Measurements from ENCODE around the gene PPME1. TPM values are rescaled to one million over a fixed set of nuclear protein-coding genes. Genes with fewer than 3 reads are reported as not detected.

Gene PPME1
- total RNA-seq, 1 donor from 2014 or later = 55.7 TPM

- Histone ChIP-seq H3K4me2 (no peak overlapping the region), H3K4me1 (no peaks in the 10 kb centered on the region), H3K27me3 (no peaks in the 10 kb centered on the region), H3K79me2 (ENCODE audit: low read depth) (no peaks in the 10 kb centered on the region), H4K20me1 (ENCODE audit: low read depth) (no peaks in the 10 kb centered on the region), H3F3A (ENCODE audit: low read depth) (no peaks in the 10 kb centered on the region), H3K27ac (no peak overlapping the region), H3K9ac (no peak overlapping the region), H3K36me3 (no peaks in the 10 kb centered on the region), H3K9me3 (ENCODE audit: low read depth) (no peaks in the 10 kb centered on the region), H2AFZ (replicated peaks) (no peak overlapping the region), H3K4me3 (no peak overlapping the region)
- no peaks in the 10 kb centered on the region for H3K36me3 Mint-ChIP-seq
- TF ChIP-seq CTCF (IDR thresholded peaks at IDR 0.05) (no peak), EZH2 (IDR thresholded peaks at IDR 0.05) (no peak), EZH2phosphoT487 (IDR thresholded peaks at IDR 0.05) (no peak)
- no peaks in the 10 kb centered on the region for H3K4me1 Mint-ChIP-seq
- peaks cover 2% of the 10 kb centered on the region for H3K27me3 Mint-ChIP-seq (ENCODE audit: insufficient read depth, low read depth)
- no peak overlapping the region for H3K4me3 Mint-ChIP-seq
- no peaks in the 10 kb centered on the region for H3K9me3 Mint-ChIP-seq
- no peak for DNase-seq (ENCODE audit: low spot score)
- no peak overlapping the region for H3K27ac Mint-ChIP-seq
These were observed 91.6 kb downstream of the PPME1 start for GRCh38 chr11:74262725-74263124.

- no peaks in the 10 kb centered on the region for H3K36me3 Mint-ChIP-seq
- Histone ChIP-seq H3K9me3 (ENCODE audit: low read depth) (no peaks in the 10 kb centered on the region), H3K27me3 (no peaks in the 10 kb centered on the region), H3K27ac (no peak overlapping the region), H4K20me1 (ENCODE audit: low read depth) (no peaks in the 10 kb centered on the region), H3K4me1 (no peaks in the 10 kb centered on the region), H2AFZ (replicated peaks) (no peak overlapping the region), H3K79me2 (ENCODE audit: low read depth) (no peaks in the 10 kb centered on the region), H3K36me3 (no peaks in the 10 kb centered on the region), H3K4me3 (no peak overlapping the region), H3F3A (ENCODE audit: low read depth) (no peaks in the 10 kb centered on the region), H3K9ac (no peak overlapping the region), H3K4me2 (no peak overlapping the region)
- H3K9me3 Mint-ChIP-seq = no peaks in the 10 kb centered on the region
- peaks cover 2% of the 10 kb centered on the region for H3K27me3 Mint-ChIP-seq (ENCODE audit: insufficient read depth, low read depth)
- no peak overlapping the region for H3K27ac Mint-ChIP-seq
- no peak for DNase-seq (ENCODE audit: low spot score)
- H3K4me1 Mint-ChIP-seq = no peaks in the 10 kb centered on the region
- H3K4me3 Mint-ChIP-seq = no peak overlapping the region
- no peak for TF ChIP-seq CTCF (IDR thresholded peaks at IDR 0.05)
These were observed 94.2 kb downstream of the PPME1 start for GRCh38 chr11:74265256-74265655.

- H3K36me3 Mint-ChIP-seq = no peaks in the 10 kb centered on the region
These were observed 95.9 kb downstream of the PPME1 start for GRCh38 chr11:74267014-74267413.

More at GRCh38 chr11:74267014-74267413, 95.9 kb downstream of the PPME1 start:
- H3K9ac ChIP-seq = no peak overlapping the region
- Mint-ChIP-seq H3K4me3 (no peak overlapping the region), H3K27me3 (ENCODE audit: insufficient read depth, low read depth) (no peaks in the 10 kb centered on the region), H3K27ac (no peak overlapping the region), H3K9me3 (no peaks in the 10 kb centered on the region), H3K4me1 (no peaks in the 10 kb centered on the region)
- H2AFZ ChIP-seq (replicated peaks) = peak overlapping the region; percentile 42
- no peaks in the 10 kb centered on the region for H3K9me3 ChIP-seq (ENCODE audit: low read depth)
- H3K79me2 ChIP-seq (ENCODE audit: low read depth) = no peaks in the 10 kb centered on the region
- no peaks in the 10 kb centered on the region for H3F3A ChIP-seq (ENCODE audit: low read depth)
- H4K20me1 ChIP-seq (ENCODE audit: low read depth) = no peaks in the 10 kb centered on the region
- no peak for TF ChIP-seq EZH2phosphoT487 (IDR thresholded peaks at IDR 0.05)
- no peak for TF ChIP-seq CTCF (IDR thresholded peaks at IDR 0.05)
- no peak for TF ChIP-seq EZH2 (IDR thresholded peaks at IDR 0.05)
- H3K4me3 ChIP-seq = no peak overlapping the region
- no peaks in the 10 kb centered on the region for H3K36me3 ChIP-seq
- no peaks in the 10 kb centered on the region for H3K4me1 ChIP-seq
- no peak overlapping the region for H3K4me2 ChIP-seq
- no peak for DNase-seq (ENCODE audit: low spot score)
- no peaks in the 10 kb centered on the region for H3K27me3 ChIP-seq
- no peak overlapping the region for H3K27ac ChIP-seq

Measured in neural progenitor cell (in vitro differentiated cells).